HepG2 (cell line): ENCODE results near the gene POLA2. TPM values are rescaled to one million over a fixed set of nuclear protein-coding genes. Genes with fewer than 3 reads are reported as not detected.

ENCODE experiments used
- AKAP8 ChIP-seq: sonication (generic); formaldehyde crosslinking; IDR thresholded peaks from 2 replicates; pipeline ENCODE4 v1.5.1; 2020; ENCODE audit warnings: mild to moderate bottlenecking, missing genetic modification reagents
- ASH2L ChIP-seq: fragments of 300-600, 200-600 bp; sonication (generic); IDR thresholded peaks from 2 replicates; pipeline ENCODE4 v1.7.0; 2017; ENCODE audit warnings: low read depth, mild to moderate bottlenecking, moderate library complexity, mixed read lengths, low read length; ENCODE audit not compliant: insufficient read length
- CAMTA2 ChIP-seq: sonication (generic); formaldehyde crosslinking; IDR thresholded peaks from 2 replicates; pipeline ENCODE4 v1.4.0; 2020; ENCODE audit warnings: mild to moderate bottlenecking, missing genetic modification reagents, borderline replicate concordance
- CEBPZ ChIP-seq: IDR thresholded peaks from 2 replicates; pipeline ENCODE4 v1.6.1; 2012; ENCODE audit warnings: low read length, improper control_type of control experiment
- CREB3 ChIP-seq: sonication (generic); formaldehyde crosslinking; IDR thresholded peaks from 2 replicates; pipeline ENCODE4 v1.5.0; 2020; ENCODE audit warnings: missing genetic modification reagents
- KDM4B ChIP-seq: sonication (generic); formaldehyde crosslinking; IDR thresholded peaks from 2 replicates; pipeline ENCODE4 v1.4.0; 2020; ENCODE audit warnings: missing genetic modification reagents
- MBD4 ChIP-seq: IDR thresholded peaks from 2 replicates; pipeline ENCODE4 v1.6.1; 2012; ENCODE audit warnings: low read length, inconsistent platforms, borderline replicate concordance
- MXD3 ChIP-seq: IDR thresholded peaks from 2 replicates; pipeline ENCODE4 v1.6.1; 2016; ENCODE audit warnings: mild to moderate bottlenecking, missing biosample characterization, missing genetic modification reagents
- MZF1 ChIP-seq: sonication (generic); formaldehyde crosslinking; IDR thresholded peaks from 2 replicates; pipeline ENCODE4 v1.8.1; 2023; ENCODE audit warnings: mild to moderate bottlenecking, missing genetic modification reagents, borderline replicate concordance
- RAD21 ChIP-seq: fragments of 450-650 bp; formaldehyde crosslinking; IDR thresholded peaks from 2 replicates; pipeline ENCODE4 v1.5.0; 2020; ENCODE audit warnings: mild to moderate bottlenecking
- TRIM22 ChIP-seq: fragments of 450-650 bp; IDR thresholded peaks from 2 replicates; pipeline ENCODE4 v1.6.1; 2017
- ZNF180 ChIP-seq: sonication (generic); formaldehyde crosslinking; IDR thresholded peaks from 2 replicates; pipeline ENCODE4 v1.4.0; 2020; ENCODE audit warnings: low read depth, missing genetic modification reagents, borderline replicate concordance
- ZNF703 ChIP-seq: sonication (generic); formaldehyde crosslinking; IDR thresholded peaks from 2 replicates; pipeline ENCODE4 v1.5.1; 2020; ENCODE audit warnings: missing genetic modification reagents, mild to moderate bottlenecking, moderate library complexity, borderline replicate concordance
- ZNF768 ChIP-seq: sonication (generic); formaldehyde crosslinking; IDR thresholded peaks from 2 replicates; pipeline ENCODE4 v1.4.0; 2020; ENCODE audit warnings: missing genetic modification reagents
- ZNF776 ChIP-seq: sonication (generic); formaldehyde crosslinking; IDR thresholded peaks from 2 replicates; pipeline ENCODE4 v1.4.0; 2020; ENCODE audit warnings: mild to moderate bottlenecking, missing genetic modification reagents
- ZNF777 ChIP-seq: sonication (generic); formaldehyde crosslinking; IDR thresholded peaks from 2 replicates; pipeline ENCODE4 v1.4.0; 2020; ENCODE audit warnings: missing genetic modification reagents
- ZNF790 ChIP-seq: sonication (generic); formaldehyde crosslinking; IDR thresholded peaks from 2 replicates; pipeline ENCODE4 v1.8.0; 2022; ENCODE audit warnings: missing genetic modification reagents, mild to moderate bottlenecking, borderline replicate concordance
- polyA plus RNA-seq, 8 experiments: library from polyadenylated mRNA; depleted of rRNA in 3 of 8; stranded (reverse) in 7 of 8; unstranded in 1 of 8; fragments of >200 nt; fragmentation: Illumina TruSeq in 4 of 8; extraction: Trizol in 4 of 8; gene quantifications; 2 replicates each; pipeline versions ENCODE4 v1.2.1 to v1.2.3, GENCODE V29; 2011 to 2016; ENCODE audit warnings: low read depth in 4 of 8, missing spikeins in 1 of 8, mixed read lengths in 1 of 8; ENCODE audit not compliant: insufficient read depth in 1 of 8
- total RNA-seq, 5 experiments: library from RNA; depleted of rRNA; stranded (reverse); fragments of >200 nt; fragmentation: Illumina TruSeq; extraction: Trizol; gene quantifications; 2 replicates each; pipeline ENCODE4 v1.2.3, GENCODE V29; 2016; ENCODE audit warnings: low read depth in 1 of 5
- TF ChIP-seq, protein P1 (sequence below): sonication (generic); formaldehyde crosslinking; IDR thresholded peaks from 2 replicates; pipeline ENCODE4 v1.5.0; 2020; ENCODE audit warnings: mild to moderate bottlenecking, missing genetic modification reagents
- TF ChIP-seq, protein P2 (sequence below): sonication (generic); formaldehyde crosslinking; IDR thresholded peaks from 2 replicates; pipeline ENCODE4 v1.4.0; 2020; ENCODE audit warnings: missing genetic modification reagents

POLA2 gene
- total and polyA plus RNA-seq, 2 of the 13 experiments (the other 11 are each of a cell fraction or from before 2014, with no cell fraction given), result 9.7 to 15.6 TPM

GRCh38 chr11:65329944-65330403, 68.2 kb downstream of the POLA2 start (continued):
- TF ChIP-seq, protein P1, sequence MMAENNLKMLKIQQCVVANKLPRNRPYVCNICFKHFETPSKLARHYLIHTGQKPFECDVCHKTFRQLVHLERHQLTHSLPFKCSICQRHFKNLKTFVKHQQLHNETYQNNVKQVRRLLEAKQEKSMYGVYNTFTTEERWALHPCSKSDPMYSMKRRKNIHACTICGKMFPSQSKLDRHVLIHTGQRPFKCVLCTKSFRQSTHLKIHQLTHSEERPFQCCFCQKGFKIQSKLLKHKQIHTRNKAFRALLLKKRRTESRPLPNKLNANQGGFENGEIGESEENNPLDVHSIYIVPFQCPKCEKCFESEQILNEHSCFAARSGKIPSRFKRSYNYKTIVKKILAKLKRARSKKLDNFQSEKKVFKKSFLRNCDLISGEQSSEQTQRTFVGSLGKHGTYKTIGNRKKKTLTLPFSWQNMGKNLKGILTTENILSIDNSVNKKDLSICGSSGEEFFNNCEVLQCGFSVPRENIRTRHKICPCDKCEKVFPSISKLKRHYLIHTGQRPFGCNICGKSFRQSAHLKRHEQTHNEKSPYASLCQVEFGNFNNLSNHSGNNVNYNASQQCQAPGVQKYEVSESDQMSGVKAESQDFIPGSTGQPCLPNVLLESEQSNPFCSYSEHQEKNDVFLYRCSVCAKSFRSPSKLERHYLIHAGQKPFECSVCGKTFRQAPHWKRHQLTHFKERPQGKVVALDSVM, result no peak
- TF ChIP-seq CAMTA2 (CRISPR knock-in tag) (no peak), ZNF790 (CRISPR knock-in tag) (0 out of 2 replicates have a peak, but pooled peaks have one; percentile 30), MXD3 (no peak), KDM4B (no peak), TRIM22 (no peak), ASH2L (peak; percentile 57), MBD4 (no peak), ZNF768 (CRISPR knock-in tag) (no peak), CREB3 (no peak), ZNF776 (no peak), ZNF180 (no peak), RAD21 (CRISPR knock-in tag) (peak; percentile 65), ZNF703 (CRISPR knock-in tag) (no peak), MZF1 (CRISPR knock-in tag) (no peak), ZNF777 (CRISPR knock-in tag) (0 out of 2 replicates have a peak, but pooled peaks have one; percentile 41), CEBPZ (no peak), AKAP8 (CRISPR knock-in tag) (no peak)
- TF ChIP-seq, protein P2, sequence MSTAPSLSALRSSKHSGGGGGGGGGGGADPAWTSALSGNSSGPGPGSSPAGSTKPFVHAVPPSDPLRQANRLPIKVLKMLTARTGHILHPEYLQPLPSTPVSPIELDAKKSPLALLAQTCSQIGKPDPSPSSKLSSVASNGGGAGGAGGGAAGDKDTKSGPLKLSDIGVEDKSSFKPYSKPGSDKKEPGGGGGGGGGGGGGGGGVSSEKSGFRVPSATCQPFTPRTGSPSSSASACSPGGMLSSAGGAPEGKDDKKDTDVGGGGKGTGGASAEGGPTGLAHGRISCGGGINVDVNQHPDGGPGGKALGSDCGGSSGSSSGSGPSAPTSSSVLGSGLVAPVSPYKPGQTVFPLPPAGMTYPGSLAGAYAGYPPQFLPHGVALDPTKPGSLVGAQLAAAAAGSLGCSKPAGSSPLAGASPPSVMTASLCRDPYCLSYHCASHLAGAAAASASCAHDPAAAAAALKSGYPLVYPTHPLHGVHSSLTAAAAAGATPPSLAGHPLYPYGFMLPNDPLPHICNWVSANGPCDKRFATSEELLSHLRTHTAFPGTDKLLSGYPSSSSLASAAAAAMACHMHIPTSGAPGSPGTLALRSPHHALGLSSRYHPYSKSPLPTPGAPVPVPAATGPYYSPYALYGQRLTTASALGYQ, result no peak
